Midbrain (tissue), 1 donor: ENCODE results near the gene TFPI.
"Not testable (repeated sequence)": the region's sequence is repeated elsewhere in the genome, so short reads cannot be mapped to it uniquely, and the experiment has no call there.

ENCODE experiments used
- DNase-seq: peaks from one replicate; lab custom pipeline; 2025; lab: John Stamatoyannopoulos, UW

TFPI gene

GRCh38 chr2:187528042-187528441, 26.2 kb downstream of the TFPI start:
- no peak for DNase-seq

GRCh38 chr2:187527262-187527661, 27.0 kb downstream of the TFPI start:
- no peak for DNase-seq

- DNase-seq: no peak
Observed at GRCh38 chr2:187526792-187527191, 27.4 kb downstream of the TFPI start.

GRCh38 chr2:187525163-187525900, 28.9 kb downstream of the TFPI start:
- DNase-seq: no peak

GRCh38 chr2:187523325-187523724, 30.9 kb downstream of the TFPI start:
- DNase-seq: no peak

- no peak for DNase-seq
Observed at GRCh38 chr2:187520121-187520624, 34.1 kb downstream of the TFPI start.

GRCh38 chr2:187519419-187520120, 34.7 kb downstream of the TFPI start:
- DNase-seq: no peak

GRCh38 chr2:187517750-187518361, 36.4 kb downstream of the TFPI start:
- DNase-seq: not testable (repeated sequence)

- not testable (repeated sequence) for DNase-seq
Observed at GRCh38 chr2:187516630-187517510, 37.4 kb downstream of the TFPI start.

- DNase-seq: no peak
Observed at GRCh38 chr2:187514930-187515329, 39.3 kb downstream of the TFPI start.

- DNase-seq: not testable (repeated sequence)
Observed at GRCh38 chr2:187514235-187514829, 39.9 kb downstream of the TFPI start.

GRCh38 chr2:187513460-187514234, 40.6 kb downstream of the TFPI start:
- not testable (repeated sequence) for DNase-seq

- DNase-seq: no peak
Observed at GRCh38 chr2:187511356-187512315, 42.6 kb downstream of the TFPI start.

GRCh38 chr2:187510419-187511355, 43.5 kb downstream of the TFPI start:
- DNase-seq: not testable (repeated sequence)

- DNase-seq: no peak
Observed at GRCh38 chr2:187509667-187510417, 44.4 kb downstream of the TFPI start.

- DNase-seq: no peak
Observed at GRCh38 chr2:187506416-187506815, 47.8 kb downstream of the TFPI start.

GRCh38 chr2:187505065-187505672, 49.1 kb downstream of the TFPI start:
- DNase-seq: no peak
